ENCODE measurements around the gene PINLYP. TPM values are rescaled to one million over a fixed set of nuclear protein-coding genes. Genes with fewer than 3 reads are reported as not detected.
A peak's percentile ranks its signal among the peaks of the same experiment; 100 is the strongest.

The PINLYP gene
- total and polyA plus RNA-seq, 9 of the 15 experiments (the other 6 are each of a cell fraction or from before 2014, with no cell fraction given) = 1.00 to 6.7 (median 2.2) TPM

DNA sequence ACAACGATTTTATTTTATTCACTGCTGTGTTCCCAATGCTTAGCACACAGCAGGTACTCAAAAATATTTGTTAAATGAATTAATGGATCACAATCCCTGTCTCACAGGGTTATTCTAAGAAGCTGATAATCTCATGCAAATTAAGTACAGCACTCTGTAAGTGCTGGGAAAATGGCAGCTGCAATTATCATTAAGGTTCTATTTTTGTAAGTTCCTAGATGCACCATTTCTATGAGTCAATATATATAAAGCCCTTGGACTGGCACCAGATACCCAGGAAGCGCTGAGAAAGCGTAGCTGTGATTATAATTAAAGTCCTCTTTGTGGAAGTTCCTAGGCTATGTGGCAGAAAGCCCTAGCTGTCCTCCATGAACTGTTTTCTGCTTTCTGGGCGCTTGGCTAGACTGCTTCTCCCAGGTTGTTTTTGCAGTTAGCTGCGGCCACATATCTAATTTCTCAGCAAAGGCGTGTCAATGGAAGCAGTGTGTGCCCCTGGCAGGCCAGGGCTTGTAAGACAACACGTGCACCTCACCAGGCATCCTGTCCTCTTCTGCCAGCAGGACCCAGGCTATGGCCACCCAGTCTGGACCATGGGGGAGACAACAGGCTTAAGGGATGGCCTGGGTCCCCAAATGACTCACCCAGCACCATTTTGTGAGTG, 31.1 kb downstream of the PINLYP start:
- WGBS (ENCODE audit: insufficient coverage, low coverage, missing lambda C conversion rate) = 76% methylated on average over 7 of the region's 7 CpGs
- CTCF ChIA-PET (ENCODE audit: low intra/inter-chr PET ratio) = no interaction called here
- Histone ChIP-seq H3K9me1 (ENCODE audit: control insufficient read depth, insufficient read depth, low read length) (peaks cover 6% of the 10 kb centered on the region), H3K27me3 (ENCODE audit: control insufficient read depth in 2 of 2, insufficient read depth in 2 of 2, low read length in 2 of 2) (no peaks in the 10 kb centered on the region), H3K4me1 (replicated peaks in 1 of 2; ENCODE audit: control insufficient read depth in 2 of 2, insufficient read depth in 2 of 2, low read length in 2 of 2) (peaks cover 20 to 22% of the 10 kb centered on the region in 2 experiments), H3K27ac (ENCODE audit: extremely low read depth, low read depth, low read length) (peak overlapping the region; percentile 19; the same call in 1 of the 3 replicates), H3K36me3 (ENCODE audit: control insufficient read depth, insufficient read depth, low read length) (peaks cover 32% of the 10 kb centered on the region; the same call in 2 of the 3 replicates), H3K79me2 (ENCODE audit: control insufficient read depth, insufficient read depth, low read length) (peaks cover 8% of the 10 kb centered on the region; the same call in 2 of the 3 replicates), H3K4me2 (ENCODE audit: insufficient read depth, low read length) (no peak overlapping the region), H3K9ac (ENCODE audit: insufficient read depth in 1 of 2, low read depth in 2 of 2, low read length in 2 of 2) (0 out of 4 replicates have a peak overlapping the region, but pooled peaks of 1 of the 2 experiments have one; percentile 7), H3K4me3 (no peak overlapping the region), H4K20me1 (replicated peaks; ENCODE audit: control insufficient read depth, insufficient read depth, low read length) (no peaks in the 10 kb centered on the region), H3K9me3 (replicated peaks; ENCODE audit: control insufficient read depth, insufficient read depth, low read depth, low read length) (no peaks in the 10 kb centered on the region), H2AFZ (ENCODE audit: low read depth, low read length) (no peak overlapping the region)
- TF ChIP-seq CTBP1 (IDR thresholded peaks at IDR 0.05; ENCODE audit: borderline replicate concordance) = no peak
- TF ChIP-seq, protein P1, sequence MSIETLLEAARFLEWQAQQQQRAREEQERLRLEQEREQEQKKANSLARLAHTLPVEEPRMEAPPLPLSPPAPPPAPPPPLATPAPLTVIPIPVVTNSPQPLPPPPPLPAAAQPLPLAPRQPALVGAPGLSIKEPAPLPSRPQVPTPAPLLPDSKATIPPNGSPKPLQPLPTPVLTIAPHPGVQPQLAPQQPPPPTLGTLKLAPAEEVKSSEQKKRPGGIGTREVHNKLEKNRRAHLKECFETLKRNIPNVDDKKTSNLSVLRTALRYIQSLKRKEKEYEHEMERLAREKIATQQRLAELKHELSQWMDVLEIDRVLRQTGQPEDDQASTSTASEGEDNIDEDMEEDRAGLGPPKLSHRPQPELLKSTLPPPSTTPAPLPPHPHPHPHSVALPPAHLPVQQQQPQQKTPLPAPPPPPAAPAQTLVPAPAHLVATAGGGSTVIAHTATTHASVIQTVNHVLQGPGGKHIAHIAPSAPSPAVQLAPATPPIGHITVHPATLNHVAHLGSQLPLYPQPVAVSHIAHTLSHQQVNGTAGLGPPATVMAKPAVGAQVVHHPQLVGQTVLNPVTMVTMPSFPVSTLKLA (conservative IDR thresholded peaks at IDR 0.05) = 0 out of 4 replicates have a peak, but pooled peaks of 1 of the 2 experiments have one; percentile 2
- ATAC-seq = no peak
- POLR2A ChIA-PET = interaction anchor here (4.2 to 8.7 kb wide), 2 partner anchors 9 to 10 kb away, joined by 35 to 60 read pairs; partner anchors contain the start of genes IRGQ and ZNF576
- no peak for DNase-seq (ENCODE audit: extremely low read depth in 1 of 4, low spot score in 3 of 4)
- BruUV-seq (replicated peaks) = no TSS peak
- in situ Hi-C loops (cut with MboI) (no loop called here), intact Hi-C loops (cut with micrococcal nuclease) (no loop called here)
- no peak for FAIRE-seq

Measured in K562 (cell line).